ENCODE results near the gene TBCD. TPM values are rescaled to one million over a fixed set of nuclear protein-coding genes. Genes with fewer than 3 reads are reported as not detected.

Gene TBCD
- total RNA-seq, 2 experiments from 2014 or later, result 87.8 to 145 TPM

DNA sequence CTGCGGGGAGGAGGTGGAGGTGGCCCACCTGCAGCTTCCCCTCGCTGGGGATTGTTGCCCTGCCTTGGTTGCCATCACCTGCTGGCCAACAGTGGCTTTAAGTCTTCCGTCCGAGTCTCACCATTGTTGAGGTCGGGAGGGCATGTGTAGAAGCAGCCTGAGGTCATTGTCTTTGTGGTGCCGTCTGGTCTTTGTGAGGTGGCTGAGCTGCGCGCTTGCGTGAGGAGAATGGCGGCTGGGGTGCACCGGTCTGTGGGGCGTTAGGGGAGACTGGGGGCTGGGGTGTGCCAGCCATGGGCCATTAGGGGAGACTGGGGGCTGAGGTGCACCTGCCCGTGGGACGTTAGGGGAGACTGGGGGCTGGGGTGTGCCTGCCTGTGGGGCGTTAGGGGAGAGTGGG lies 51.7 kb downstream of the TBCD start:
- H2AFZ ChIP-seq (ENCODE audit: low read length), result no peak overlapping the region
- CTCF ChIA-PET (ENCODE audit: unreplicated experiment), result no interaction called here
- intact Hi-C loops (cut with micrococcal nuclease; ENCODE audit: unreplicated experiment), result no loop called here
- H3K79me2 ChIP-seq (ENCODE audit: insufficient read depth, low read depth, low read length), result no peaks in the 10 kb centered on the region
- H3K9me3 ChIP-seq (ENCODE audit: low read length), result no peaks in the 10 kb centered on the region
- POLR2A ChIA-PET, result no interaction called here
- H3K9me2 ChIP-seq (ENCODE audit: insufficient read depth, low read length), result no peaks in the 10 kb centered on the region
- TF ChIP-seq EZH2phosphoT487 (IDR thresholded peaks at IDR 0.05; ENCODE audit: borderline replicate concordance, low read depth, low read length), result no peak
- TF ChIP-seq CTCF (conservative IDR thresholded peaks at IDR 0.05; ENCODE audit: low read length), result no peak
- no peaks in the 10 kb centered on the region for H4K20me1 ChIP-seq (ENCODE audit: insufficient read depth, low read length)
- peaks cover 65% of the 10 kb centered on the region for H3K36me3 ChIP-seq (ENCODE audit: insufficient read depth, low read length)
- no peak for DNase-seq (ENCODE audit: low spot score)
- no peaks in the 10 kb centered on the region for H3K4me1 ChIP-seq (ENCODE audit: insufficient read depth, low read length, poor library complexity, severe bottlenecking)
- H3K4me3 ChIP-seq (ENCODE audit: low read depth, low read length, poor library complexity, severe bottlenecking), result no peak overlapping the region
- no peak overlapping the region for H3K4me2 ChIP-seq (ENCODE audit: low read length)
- no peak overlapping the region for H3K27ac ChIP-seq (ENCODE audit: low read depth, low read length, poor library complexity, severe bottlenecking)
- no TSS peak for BruUV-seq (replicated peaks)

DNA sequence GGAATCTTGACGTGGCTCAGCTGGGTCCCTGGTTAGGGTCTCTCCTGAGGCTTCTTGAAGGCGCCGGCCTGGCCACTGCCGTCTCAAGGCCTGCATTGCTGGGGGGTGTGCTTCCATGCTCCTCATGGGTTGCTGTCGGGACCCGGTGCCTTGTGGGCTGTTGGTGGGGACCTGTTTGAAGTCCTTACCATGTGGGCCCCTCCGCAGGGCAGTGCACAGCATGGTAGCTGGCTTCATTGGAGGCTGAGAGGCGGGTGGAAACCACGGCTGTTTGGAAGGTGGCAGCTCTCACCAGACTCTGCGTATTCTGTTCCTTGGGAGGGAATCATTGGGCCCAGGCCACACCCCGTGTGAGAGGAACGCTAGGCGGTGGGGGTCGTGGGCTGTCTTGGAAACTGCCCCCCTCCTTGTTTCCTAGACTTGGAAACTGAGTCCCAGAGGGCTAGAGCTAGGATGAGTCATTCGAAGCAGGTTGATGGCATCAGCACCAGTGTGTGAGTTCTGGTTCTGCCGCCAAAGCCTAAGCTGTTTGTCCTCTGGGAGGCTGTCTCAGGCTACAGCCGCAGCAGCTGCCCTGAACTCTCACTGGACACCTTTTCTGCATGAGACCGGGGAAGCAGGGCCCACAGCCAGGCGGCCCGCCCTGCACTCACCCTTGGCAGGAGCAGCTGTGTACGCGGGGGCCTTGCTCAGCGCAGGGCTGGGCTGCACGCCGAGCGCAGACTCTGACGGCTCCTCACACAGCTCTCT lies 52.8 kb downstream of the TBCD start:
- no TSS peak for BruUV-seq (replicated peaks)
- H3K9me3 ChIP-seq (ENCODE audit: low read length), result no peaks in the 10 kb centered on the region
- POLR2A ChIA-PET, result interaction anchor here (0.6 kb wide), 1 partner anchor 549 kb away, joined by 4 read pairs; no protein-coding TSS in a partner anchor

More for the DNA sequence above, 52.8 kb downstream of the TBCD start:
- Histone ChIP-seq H3K4me3 (ENCODE audit: low read depth, low read length, poor library complexity, severe bottlenecking) (no peak overlapping the region), H3K36me3 (ENCODE audit: insufficient read depth, low read length) (peaks cover 60% of the 10 kb centered on the region), H3K9me2 (ENCODE audit: insufficient read depth, low read length) (no peaks in the 10 kb centered on the region), H2AFZ (ENCODE audit: low read length) (no peak overlapping the region), H4K20me1 (ENCODE audit: insufficient read depth, low read length) (no peaks in the 10 kb centered on the region), H3K27ac (ENCODE audit: low read depth, low read length, poor library complexity, severe bottlenecking) (no peak overlapping the region), H3K4me1 (ENCODE audit: insufficient read depth, low read length, poor library complexity, severe bottlenecking) (no peaks in the 10 kb centered on the region), H3K4me2 (ENCODE audit: low read length) (no peak overlapping the region), H3K79me2 (ENCODE audit: insufficient read depth, low read depth, low read length) (no peaks in the 10 kb centered on the region)
- DNase-seq (ENCODE audit: low spot score), result no peak
- CTCF ChIA-PET (ENCODE audit: unreplicated experiment), result no interaction called here
- intact Hi-C loops (cut with micrococcal nuclease; ENCODE audit: unreplicated experiment), result no loop called here
- TF ChIP-seq CTCF (conservative IDR thresholded peaks at IDR 0.05; ENCODE audit: low read length), result no peak
- no peak for TF ChIP-seq EZH2phosphoT487 (IDR thresholded peaks at IDR 0.05; ENCODE audit: borderline replicate concordance, low read depth, low read length)

All from OCI-LY7 (cell line).